Suprapubic skin (tissue), 4 donors: ENCODE measurements around the gene SLC25A33.

Source experiments
- CTCF ChIP-seq, 2 donors: fragments of 200-600 bp in 1 of 2; fragments of 450-650 bp in 1 of 2; sonication (generic) in 1 of 2; IDR thresholded peaks; one replicate each; pipeline ENCODE4 v1.5.1; 2016 to 2019; ENCODE audit warnings: antibody characterized with exemption in 2 of 2, mild to moderate bottlenecking in 1 of 2, moderate library complexity in 1 of 2
- EP300 ChIP-seq: sonication (generic); formaldehyde crosslinking; IDR thresholded peaks from one replicate; pipeline ENCODE4 v1.6.1; 2017; ENCODE audit warnings: antibody characterized with exemption
- POLR2A ChIP-seq, 2 donors: fragments of 450-650 bp; IDR thresholded peaks; one replicate each; pipeline ENCODE4 v1.6.1; 2017; ENCODE audit warnings: antibody characterized with exemption in 2 of 2, mild to moderate bottlenecking in 2 of 2, moderate library complexity in 2 of 2
- POLR2AphosphoS5 ChIP-seq, 3 donors: sonication (generic); formaldehyde crosslinking; IDR thresholded peaks; one replicate each; pipeline ENCODE4 v1.6.1; 2017; ENCODE audit warnings: antibody characterized with exemption in 3 of 3

DNA sequence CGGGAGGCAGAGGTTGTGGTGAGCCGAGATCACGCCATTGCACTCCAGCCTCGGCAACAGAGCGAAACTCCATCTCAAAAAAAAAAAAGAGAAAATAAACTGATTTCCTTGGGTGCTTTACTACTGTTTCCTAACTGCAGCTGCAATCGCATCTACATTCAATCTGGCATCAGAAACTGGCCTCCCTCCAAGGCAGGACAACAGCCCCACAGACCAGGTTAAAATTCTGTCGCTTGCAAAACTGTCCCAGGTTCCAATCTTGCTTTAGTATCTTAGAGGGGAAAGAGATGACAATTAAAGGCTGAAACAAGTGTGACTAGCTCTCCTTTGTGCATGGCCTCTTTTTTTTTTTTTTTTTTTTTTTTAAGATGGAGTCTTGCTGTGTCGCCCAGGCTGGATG is 32.4 kb upstream of the SLC25A33 start:
- TF ChIP-seq CTCF (IDR thresholded peaks at IDR 0.05) (no peak), EP300 (no peak), POLR2AphosphoS5 (IDR thresholded peaks at IDR 0.05) (no peak), POLR2A (IDR thresholded peaks at IDR 0.05) (no peak)
